Neural cell (in vitro differentiated cells): Measurements from ENCODE around the gene AGTPBP1.

Experiments
- CTCF ChIP-seq: fragments of 450-650 bp; IDR thresholded peaks from 2 replicates; pipeline ENCODE4 v1.5.1; 2014; ENCODE audit warnings: antibody characterized with exemption, mild to moderate bottlenecking, moderate library complexity; ENCODE audit not compliant: poor library complexity, severe bottlenecking
- EP300 ChIP-seq: fragments of 450-650 bp; conservative IDR thresholded peaks from 2 replicates; pipeline ENCODE4 v1.6.1; 2014; ENCODE audit warnings: antibody characterized with exemption, mild to moderate bottlenecking, moderate library complexity; ENCODE audit not compliant: poor library complexity, severe bottlenecking
- EZH2 ChIP-seq: fragments of 200-600, 300-800 bp; shearing (Covaris generic), sonication (generic); IDR thresholded peaks from 2 replicates; pipeline ENCODE4 v1.6.1; 2014; ENCODE audit warnings: antibody characterized with exemption, low read length, borderline replicate concordance, mild to moderate bottlenecking; ENCODE audit not compliant: insufficient read depth, poor library complexity, severe bottlenecking
- MXI1 ChIP-seq: fragments of 450-650 bp; conservative IDR thresholded peaks from 2 replicates; pipeline ENCODE4 v1.6.1; 2014; ENCODE audit warnings: antibody characterized with exemption, mild to moderate bottlenecking; ENCODE audit not compliant: poor library complexity, severe bottlenecking
- POLR2AphosphoS5 ChIP-seq: IDR thresholded peaks from 2 replicates; pipeline ENCODE4 v1.6.1; 2012
- RAD21 ChIP-seq: fragments of 450-650 bp; conservative IDR thresholded peaks from 2 replicates; pipeline ENCODE4 v1.6.1; 2014; ENCODE audit warnings: antibody characterized with exemption, mild to moderate bottlenecking, moderate library complexity
- REST ChIP-seq: IDR thresholded peaks from 2 replicates; pipeline ENCODE4 v1.6.1; 2012; ENCODE audit warnings: borderline replicate concordance
- SMC3 ChIP-seq: fragments of 450-650 bp; conservative IDR thresholded peaks from 2 replicates; pipeline ENCODE4 v1.6.1; 2014; ENCODE audit warnings: antibody characterized with exemption, mild to moderate bottlenecking, moderate library complexity; ENCODE audit not compliant: poor library complexity

- TF ChIP-seq MXI1 (no peak), CTCF (no peak), RAD21 (no peak), REST (no peak), EZH2 (no peak), SMC3 (no peak), POLR2AphosphoS5 (no peak), EP300 (no peak)
These were observed 207.4 kb downstream of the AGTPBP1 start for GRCh38 chr9:85534340-85534739.
